Keratinocyte (primary cell): ENCODE results near the gene KAT6B.

ENCODE experiments used
- CTCF ChIP-seq, 3 experiments: IDR thresholded peaks in 1 of 3; conservative IDR thresholded peaks in 1 of 3; optimal IDR thresholded peaks in 1 of 3; 2 replicates in 2 of 3; 3 replicates in 1 of 3; pipeline versions ENCODE3 to v1.5.1; 2011; ENCODE audit warnings: low read length in 3 of 3, mild to moderate bottlenecking in 3 of 3, moderate library complexity in 2 of 3, control low read depth in 1 of 3, inconsistent platforms in 1 of 3; ENCODE audit not compliant: insufficient read depth in 2 of 3; ENCODE audit errors: extremely low read depth in 1 of 3
- EZH2 ChIP-seq: IDR thresholded peaks from one replicate; pipeline ENCODE4 v1.6.1; 2012; ENCODE audit warnings: inconsistent platforms, mild to moderate bottlenecking, low read length, moderate library complexity

GRCh38 chr10:74882427-74882826, 56.0 kb downstream of the KAT6B start:
- TF ChIP-seq CTCF (optimal IDR thresholded peaks at IDR 0.05 in 1 of 3, IDR thresholded peaks at IDR 0.05 in 1 of 3, conservative IDR thresholded peaks at IDR 0.05 in 1 of 3; ENCODE audit: extremely low read depth in 1 of 3, insufficient read depth in 2 of 3, low read length in 3 of 3) (no peak), EZH2 (no peak)
